ENCODE results near the gene S100B. TPM values are rescaled to one million over a fixed set of nuclear protein-coding genes. Genes with fewer than 3 reads are reported as not detected.

Gene S100B
- total and polyA plus RNA-seq, 2 of the 13 experiments (the other 11 are each of a cell fraction or from before 2014, with no cell fraction given): not detected

- TF ChIP-seq ZNF713 (CRISPR knock-in tag; IDR thresholded peaks at IDR 0.05) (no peak), ZMYM2 (CRISPR knock-in tag; IDR thresholded peaks at IDR 0.05) (peak; percentile 66; the same call in 1 of the 2 replicates), TEAD3 (CRISPR knock-in tag; optimal IDR thresholded peaks at IDR 0.05; ENCODE audit: borderline replicate concordance) (no peak), PLSCR1 (CRISPR knock-in tag; IDR thresholded peaks at IDR 0.05; ENCODE audit: borderline replicate concordance) (no peak), MEF2D (CRISPR knock-in tag; IDR thresholded peaks at IDR 0.05) (no peak), YEATS4 (CRISPR knock-in tag; IDR thresholded peaks at IDR 0.05; ENCODE audit: borderline replicate concordance) (no peak), THAP11 (CRISPR knock-in tag; IDR thresholded peaks at IDR 0.05) (no peak), GMEB2 (CRISPR knock-in tag; IDR thresholded peaks at IDR 0.05; ENCODE audit: low read depth) (no peak), ZNF205 (CRISPR knock-in tag; IDR thresholded peaks at IDR 0.05) (no peak), ZNF12 (CRISPR knock-in tag; IDR thresholded peaks at IDR 0.05) (no peak), AFF4 (CRISPR knock-in tag; IDR thresholded peaks at IDR 0.05) (no peak), ZNF562 (CRISPR knock-in tag; IDR thresholded peaks at IDR 0.05; ENCODE audit: borderline replicate concordance) (no peak), AHDC1 (CRISPR knock-in tag; IDR thresholded peaks at IDR 0.05; ENCODE audit: borderline replicate concordance) (no peak)
Observed at GRCh38 chr21:46621457-46622182, 16.7 kb upstream of the S100B start (continued).

All from HepG2 (cell line).